Measurements from ENCODE around the gene TSC2. TPM values are rescaled to one million over a fixed set of nuclear protein-coding genes. Genes with fewer than 3 reads are reported as not detected.
A peak's percentile ranks its signal among the peaks of the same experiment; 100 is the strongest.

The TSC2 gene
- total and polyA plus RNA-seq, 9 of the 15 experiments (the other 6 are each of a cell fraction or from before 2014, with no cell fraction given): 1.3 to 68.1 (median 16.6) TPM

DNA sequence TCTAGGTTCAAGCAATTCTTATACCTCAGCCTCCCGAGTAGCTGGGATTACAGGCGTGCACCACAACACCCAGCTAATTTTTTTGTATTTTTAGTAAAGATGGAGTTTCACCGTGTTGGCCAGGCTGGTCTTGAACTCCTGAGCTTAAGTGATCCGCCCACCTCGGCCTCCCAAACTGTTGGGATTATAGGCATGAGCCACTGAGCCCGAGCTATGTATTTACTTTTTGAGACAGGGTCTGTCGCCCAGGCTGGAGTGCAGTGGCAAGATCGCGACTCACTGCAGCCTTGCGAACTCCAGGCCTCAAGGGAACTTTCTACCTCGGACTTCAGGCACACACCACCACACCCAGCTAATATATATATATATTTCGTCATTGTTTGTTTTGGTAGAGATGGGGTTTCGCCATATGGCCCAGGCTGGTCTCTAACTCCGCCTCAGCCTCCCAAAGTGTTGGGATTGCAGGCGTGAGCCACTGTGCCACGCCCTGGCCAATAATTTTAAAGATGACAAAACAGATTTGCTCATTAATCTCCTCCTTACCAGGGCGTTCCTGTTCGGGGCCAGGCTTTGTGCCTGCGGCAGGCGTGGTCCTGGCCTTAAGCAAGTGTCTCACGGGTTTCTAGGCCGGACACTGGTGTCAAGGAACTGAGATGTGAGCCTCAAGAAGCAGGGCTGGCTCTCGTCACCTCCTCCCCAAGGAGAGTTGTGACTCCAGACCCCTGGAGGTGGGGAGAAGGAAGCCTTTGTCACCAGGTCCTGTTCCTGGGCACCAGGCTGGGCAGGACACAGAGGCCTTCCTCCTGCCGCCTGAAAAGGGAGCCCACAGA is 32.5 kb upstream of the TSC2 start:
- H3K4me1 ChIP-seq (replicated peaks in 1 of 2; ENCODE audit: control insufficient read depth in 2 of 2, insufficient read depth in 2 of 2, low read length in 2 of 2): peaks cover 9 to 35% of the 10 kb centered on the region in 2 experiments
- intact Hi-C loops (cut with micrococcal nuclease): no loop called here
- in situ Hi-C loops (cut with MboI): no loop called here
- no peaks in the 10 kb centered on the region for H3K36me3 ChIP-seq (ENCODE audit: control insufficient read depth, insufficient read depth, low read length)
- ATAC-seq: peak; percentile 29
- CTCF ChIA-PET (ENCODE audit: low intra/inter-chr PET ratio): interaction anchor here (0.9 kb wide), 1 partner anchor 904 kb away, joined by 3 read pairs; no protein-coding TSS in a partner anchor
- no peaks in the 10 kb centered on the region for H3K9me1 ChIP-seq (ENCODE audit: control insufficient read depth, insufficient read depth, low read length)
- peak overlapping the region in 1 of 2 experiments; percentile 90; a peak in 2 of 4 replicates for H3K9ac ChIP-seq (ENCODE audit: insufficient read depth in 1 of 2, low read depth in 2 of 2, low read length in 2 of 2)
- FAIRE-seq: no peak
- 43% methylated on average over 24 of the region's 24 CpGs for WGBS (ENCODE audit: insufficient coverage, low coverage, missing lambda C conversion rate)
- POLR2A ChIA-PET: no interaction called here
- no peak overlapping the region for H3K4me2 ChIP-seq (ENCODE audit: insufficient read depth, low read length)
- H2AFZ ChIP-seq (ENCODE audit: low read depth, low read length): peak overlapping the region; percentile 1; the same call in 1 of the 2 replicates
- H3K4me3 ChIP-seq: no peak overlapping the region
- no peak overlapping the region for H3K27ac ChIP-seq (ENCODE audit: extremely low read depth, low read depth, low read length)
- DNase-seq (ENCODE audit: extremely low read depth in 1 of 4, low spot score in 3 of 4): no peak
- H4K20me1 ChIP-seq (replicated peaks; ENCODE audit: control insufficient read depth, insufficient read depth, low read length): no peaks in the 10 kb centered on the region
- H3K27me3 ChIP-seq (ENCODE audit: control insufficient read depth in 2 of 2, insufficient read depth in 2 of 2, low read length in 2 of 2): no peaks in the 10 kb centered on the region
- no peaks in the 10 kb centered on the region for H3K9me3 ChIP-seq (replicated peaks; ENCODE audit: control insufficient read depth, insufficient read depth, low read depth, low read length)
- H3K79me2 ChIP-seq (ENCODE audit: control insufficient read depth, insufficient read depth, low read length): peaks cover 7% of the 10 kb centered on the region
- no TSS peak for BruUV-seq (replicated peaks)
- no peak for TF ChIP-seq ZNF165 (CRISPR knock-in tag; IDR thresholded peaks at IDR 0.05; ENCODE audit: borderline replicate concordance)
- TF ChIP-seq ZNF778 (CRISPR knock-in tag; IDR thresholded peaks at IDR 0.05): no peak
- TF ChIP-seq ZFP91 (CRISPR knock-in tag; IDR thresholded peaks at IDR 0.05): no peak
- no peak for TF ChIP-seq CEBPG (CRISPR knock-in tag; IDR thresholded peaks at IDR 0.05)
- TF ChIP-seq CEBPG (tag; conservative IDR thresholded peaks at IDR 0.05 in 1 of 2, IDR thresholded peaks at IDR 0.05 in 1 of 2): peak in 1 of 2 experiments; percentile 65; a peak in 3 of 4 replicates
- TF ChIP-seq KAT8 (IDR thresholded peaks at IDR 0.05; ENCODE audit: low read depth): no peak
- TF ChIP-seq NCOA4 (IDR thresholded peaks at IDR 0.05; ENCODE audit: partially characterized antibody): no peak
- TF ChIP-seq, protein P1, sequence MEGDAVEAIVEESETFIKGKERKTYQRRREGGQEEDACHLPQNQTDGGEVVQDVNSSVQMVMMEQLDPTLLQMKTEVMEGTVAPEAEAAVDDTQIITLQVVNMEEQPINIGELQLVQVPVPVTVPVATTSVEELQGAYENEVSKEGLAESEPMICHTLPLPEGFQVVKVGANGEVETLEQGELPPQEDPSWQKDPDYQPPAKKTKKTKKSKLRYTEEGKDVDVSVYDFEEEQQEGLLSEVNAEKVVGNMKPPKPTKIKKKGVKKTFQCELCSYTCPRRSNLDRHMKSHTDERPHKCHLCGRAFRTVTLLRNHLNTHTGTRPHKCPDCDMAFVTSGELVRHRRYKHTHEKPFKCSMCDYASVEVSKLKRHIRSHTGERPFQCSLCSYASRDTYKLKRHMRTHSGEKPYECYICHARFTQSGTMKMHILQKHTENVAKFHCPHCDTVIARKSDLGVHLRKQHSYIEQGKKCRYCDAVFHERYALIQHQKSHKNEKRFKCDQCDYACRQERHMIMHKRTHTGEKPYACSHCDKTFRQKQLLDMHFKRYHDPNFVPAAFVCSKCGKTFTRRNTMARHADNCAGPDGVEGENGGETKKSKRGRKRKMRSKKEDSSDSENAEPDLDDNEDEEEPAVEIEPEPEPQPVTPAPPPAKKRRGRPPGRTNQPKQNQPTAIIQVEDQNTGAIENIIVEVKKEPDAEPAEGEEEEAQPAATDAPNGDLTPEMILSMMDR (IDR thresholded peaks at IDR 0.05 in 2 of 3, conservative IDR thresholded peaks at IDR 0.05 in 1 of 3; ENCODE audit: insufficient read depth in 2 of 3, low read depth in 1 of 3, low read length in 3 of 3): no peak
- TF ChIP-seq CTBP1 (IDR thresholded peaks at IDR 0.05; ENCODE audit: borderline replicate concordance): no peak
- no peak for TF ChIP-seq HNRNPUL1 (IDR thresholded peaks at IDR 0.05; ENCODE audit: low read length)
- TF ChIP-seq FOXO4 (CRISPR knock-in tag; IDR thresholded peaks at IDR 0.05): no peak

Data from K562 (cell line).